H1 (cell line): ENCODE results near the gene TTC13. TPM values are rescaled to one million over a fixed set of nuclear protein-coding genes. Genes with fewer than 3 reads are reported as not detected.

Experiments
- CTCF ChIA-PET: fragments of 300-600 bp; sonication (Branson Sonifier 250); formaldehyde crosslinking; loops from one replicate; lab custom pipeline; 2021; ENCODE audit not compliant: partially characterized antibody; lab: Charles Lee
- POLR2A ChIA-PET: fragments of 300-600 bp; sonication (Branson Sonifier 250); formaldehyde crosslinking; loops from one replicate; lab custom pipeline; 2021; ENCODE audit warnings: inconsistent platforms; ENCODE audit not compliant: partially characterized antibody; lab: Charles Lee
- DNase-seq, 2 experiments: peaks; one replicate each; pipeline versions ENCODE4 v3.0.0 to v3.0.0-alpha.2; 2010 to 2022; ENCODE audit warnings: low spot score in 2 of 2, low read depth in 1 of 2, mixed read lengths in 1 of 2
- FAIRE-seq: peaks from 2 replicates; lab custom pipeline; 2011; peaks lifted over from hg19 to GRCh38; lab: Jason Lieb, UNC
- H2AFZ ChIP-seq: 2 replicates; pipeline ENCODE4 v1.8.1; 2012; ENCODE audit warnings: low read length, inconsistent platforms
- H2AK5ac ChIP-seq: 2 replicates; pipeline ENCODE4 v1.6.1; 2013; ENCODE audit warnings: low read depth, low read length
- H2BK120ac ChIP-seq: replicated peaks from 2 replicates; pipeline ENCODE3; 2013; ENCODE audit warnings: low read depth, low read length, inconsistent platforms
- H2BK12ac ChIP-seq: 2 replicates; pipeline ENCODE4 v1.6.1; 2013; ENCODE audit warnings: low read depth, low read length
- H2BK15ac ChIP-seq: 2 replicates; pipeline ENCODE4 v1.6.1; 2013; ENCODE audit warnings: low read length
- H2BK20ac ChIP-seq: 2 replicates; pipeline ENCODE4 v1.6.1; 2013; ENCODE audit warnings: low read length
- H2BK5ac ChIP-seq: 2 replicates; pipeline ENCODE4 v1.6.1; 2013; ENCODE audit warnings: low read depth, low read length
- H3K14ac ChIP-seq: 2 replicates; pipeline ENCODE4 v1.6.1; 2013; ENCODE audit warnings: inconsistent platforms; ENCODE audit not compliant: insufficient read length
- H3K18ac ChIP-seq: 2 replicates; pipeline ENCODE4 v1.6.1; 2013; ENCODE audit warnings: low read length; ENCODE audit errors: extremely low read depth
- H3K23ac ChIP-seq: 2 replicates; pipeline ENCODE4 v1.6.1; 2013; ENCODE audit warnings: inconsistent platforms; ENCODE audit not compliant: insufficient read length
- H3K23me2 ChIP-seq: 2 replicates; pipeline ENCODE4 v1.6.1; 2013; ENCODE audit warnings: low read depth, low read length
- H3K27ac ChIP-seq: 2 replicates; pipeline ENCODE4 v1.6.1; 2011; ENCODE audit warnings: low read depth, low read length, inconsistent platforms
- H3K27me3 ChIP-seq, 4 experiments: replicated peaks in 1 of 4; 1 replicate in 1 of 4; 2 replicates in 3 of 4; pipeline versions ENCODE4 v1.6.1 to v1.8.1; 2011 to 2013; ENCODE audit warnings: low read length in 3 of 4, mild to moderate bottlenecking in 3 of 4, inconsistent platforms in 2 of 4, mixed read lengths in 2 of 4, moderate library complexity in 1 of 4; ENCODE audit not compliant: control insufficient read depth in 3 of 4, insufficient read depth in 3 of 4; ENCODE audit errors: extremely low read depth in 1 of 4
- H3K36me3 ChIP-seq, 4 experiments: 2 replicates each; pipeline versions ENCODE4 v1.6.1 to v1.8.1; 2011 to 2013; ENCODE audit warnings: mild to moderate bottlenecking in 4 of 4, low read length in 3 of 4, moderate library complexity in 2 of 4, control low read depth in 1 of 4, inconsistent platforms in 1 of 4; ENCODE audit not compliant: insufficient read depth in 4 of 4, control insufficient read depth in 2 of 4
- H3K4ac ChIP-seq: replicated peaks from 2 replicates; pipeline ENCODE3; 2013; ENCODE audit warnings: low read length, low read depth, mixed read lengths, inconsistent platforms; ENCODE audit not compliant: insufficient read length
- H3K4me1 ChIP-seq, 4 experiments: replicated peaks in 1 of 4; 1 replicate in 1 of 4; 2 replicates in 3 of 4; pipeline versions ENCODE4 v1.6.1 to v1.8.1; 2011 to 2013; ENCODE audit warnings: low read length in 3 of 4, inconsistent platforms in 2 of 4, mixed read lengths in 1 of 4; ENCODE audit not compliant: insufficient read depth in 4 of 4, control insufficient read depth in 3 of 4
- H3K4me2 ChIP-seq, 2 experiments: 2 replicates each; pipeline versions ENCODE4 v1.6.1 to v1.8.1; 2011 to 2013; ENCODE audit warnings: low read depth in 2 of 2, low read length in 2 of 2, control low read depth in 1 of 2, inconsistent platforms in 1 of 2, mild to moderate bottlenecking in 1 of 2; ENCODE audit not compliant: insufficient read depth in 1 of 2
- H3K4me3 ChIP-seq, 4 experiments: fragments of 200-600, 300-600 bp in 1 of 4; sonication (generic), shearing (Covaris generic), sonication (Bioruptor Twin) in 1 of 4; 2 replicates each; pipeline versions ENCODE4 v1.5.1 to v1.8.1; 2011 to 2016; ENCODE audit warnings: low read length in 4 of 4, low read depth in 3 of 4, control low read depth in 2 of 4, inconsistent platforms in 2 of 4, mild to moderate bottlenecking in 2 of 4, mixed read lengths in 1 of 4, moderate library complexity in 1 of 4; ENCODE audit not compliant: insufficient read depth in 2 of 4; ENCODE audit errors: extremely low read depth in 1 of 4
- H3K56ac ChIP-seq: replicated peaks from 2 replicates; pipeline ENCODE3; 2013; ENCODE audit warnings: low read depth, mild to moderate bottlenecking, mixed read lengths, low read length, inconsistent platforms; ENCODE audit not compliant: insufficient read length
- H3K79me1 ChIP-seq: 2 replicates; pipeline ENCODE4 v1.6.1; 2013; ENCODE audit warnings: low read depth, low read length, control low read depth
- H3K79me2 ChIP-seq, 2 experiments: 2 replicates each; pipeline versions ENCODE4 v1.6.1 to v1.8.1; 2012 to 2013; ENCODE audit warnings: low read length in 2 of 2, mild to moderate bottlenecking in 2 of 2, inconsistent platforms in 1 of 2; ENCODE audit not compliant: insufficient read depth in 2 of 2, control insufficient read depth in 1 of 2
- H3K9ac ChIP-seq, 4 experiments: replicated peaks in 1 of 4; 1 replicate in 1 of 4; 2 replicates in 3 of 4; pipeline versions ENCODE4 v1.6.1 to v1.8.1; 2011 to 2013; ENCODE audit warnings: low read depth in 3 of 4, low read length in 3 of 4, control low read depth in 2 of 4, mild to moderate bottlenecking in 2 of 4, moderate library complexity in 2 of 4, inconsistent platforms in 1 of 4; ENCODE audit errors: extremely low read depth in 1 of 4
- H3K9me3 ChIP-seq, 2 experiments: 2 replicates each; pipeline versions ENCODE4 v1.6.1 to v1.8.1; 2012 to 2013; ENCODE audit warnings: mild to moderate bottlenecking in 2 of 2, moderate library complexity in 2 of 2, control low read depth in 1 of 2, inconsistent platforms in 1 of 2, low read depth in 1 of 2, low read length in 1 of 2, mixed read lengths in 1 of 2; ENCODE audit not compliant: insufficient read depth in 2 of 2
- H4K20me1 ChIP-seq, 2 experiments: replicated peaks in 1 of 2; 2 replicates each; pipeline versions ENCODE3 to v1.8.1; 2011 to 2013; ENCODE audit warnings: inconsistent platforms in 2 of 2, low read length in 2 of 2, mild to moderate bottlenecking in 1 of 2; ENCODE audit not compliant: insufficient read depth in 2 of 2, control insufficient read depth in 1 of 2
- H4K5ac ChIP-seq: 2 replicates; pipeline ENCODE4 v1.6.1; 2013; ENCODE audit warnings: low read length, low read depth, mixed read lengths, inconsistent platforms; ENCODE audit not compliant: insufficient read length
- H4K8ac ChIP-seq: 2 replicates; pipeline ENCODE4 v1.8.0; 2013; ENCODE audit warnings: mild to moderate bottlenecking, moderate library complexity, low read length, inconsistent platforms; ENCODE audit not compliant: insufficient read depth; ENCODE audit errors: extremely low read depth
- H4K91ac ChIP-seq: replicated peaks from 2 replicates; pipeline ENCODE3; 2013; ENCODE audit warnings: low read length, mixed read lengths, inconsistent platforms; ENCODE audit not compliant: insufficient read length
- ATF2 ChIP-seq: IDR thresholded peaks from 2 replicates; pipeline ENCODE4 v1.6.1; 2012; ENCODE audit warnings: low read length, inconsistent platforms
- CBX8 ChIP-seq: fragments of 300-800, 300-1000 bp; sonication (generic); IDR thresholded peaks from 2 replicates; pipeline ENCODE4 v1.7.1; 2016; ENCODE audit warnings: low read depth, low read length, borderline replicate concordance
- CEBPB ChIP-seq: IDR thresholded peaks from 2 replicates; pipeline ENCODE4 v1.6.1; 2012; ENCODE audit warnings: low read depth, low read length
- EGR1 ChIP-seq: IDR thresholded peaks from 2 replicates; pipeline ENCODE4 v1.6.1; 2011; ENCODE audit warnings: low read depth, low read length, borderline replicate concordance
- EZH2 ChIP-seq: fragments of 200-600 bp; sonication (generic); IDR thresholded peaks from 2 replicates; pipeline ENCODE4 v1.7.1; 2012; ENCODE audit warnings: low read depth, mild to moderate bottlenecking, moderate library complexity, low read length, inconsistent platforms; ENCODE audit not compliant: severe bottlenecking
- HDAC6 ChIP-seq: IDR thresholded peaks from one replicate; pipeline ENCODE4 v1.7.1; 2012; ENCODE audit warnings: low read depth, mild to moderate bottlenecking, inconsistent platforms, low read length, moderate library complexity
- KDM1A ChIP-seq: fragments of 200-600, 300-600 bp; sonication (generic); IDR thresholded peaks from 2 replicates; pipeline ENCODE4 v1.7.1; 2016; ENCODE audit warnings: mild to moderate bottlenecking, low read length, borderline replicate concordance
- NANOG ChIP-seq: IDR thresholded peaks from 2 replicates; pipeline ENCODE4 v1.6.1; 2011; ENCODE audit warnings: low read length, low read depth, mild to moderate bottlenecking, inconsistent platforms; ENCODE audit not compliant: insufficient read depth, poor library complexity, severe bottlenecking
- NRF1 ChIP-seq: IDR thresholded peaks from 2 replicates; pipeline ENCODE4 v1.6.1; 2011; ENCODE audit warnings: mild to moderate bottlenecking, low read depth, low read length, improper control_type of control experiment
- TCF12 ChIP-seq: IDR thresholded peaks from 2 replicates; pipeline ENCODE4 v1.6.1; 2011; ENCODE audit warnings: low read depth, mild to moderate bottlenecking, low read length
- TEAD4 ChIP-seq: IDR thresholded peaks from 2 replicates; pipeline ENCODE4 v1.6.1; 2012; ENCODE audit warnings: low read depth, low read length, inconsistent platforms, mixed read lengths
- USF2 ChIP-seq: IDR thresholded peaks from 2 replicates; pipeline ENCODE4 v1.6.1; 2011; ENCODE audit warnings: low read length, improper control_type of control experiment
- WGBS, 2 experiments: shearing (Covaris generic) in 1 of 2; methylation state at CpG; one replicate each; pipeline versions ENCODE4 v1.1.6 to v1.1.7; 2013 to 2015; ENCODE audit warnings: low lambda C conversion rate in 2 of 2, mixed read lengths in 2 of 2, inconsistent platforms in 1 of 2, low coverage in 1 of 2, missing lambda C conversion rate in 1 of 2; ENCODE audit not compliant: insufficient replicate concordance in 2 of 2, insufficient coverage in 1 of 2, insufficient read length in 1 of 2; ENCODE audit errors: extremely low coverage in 1 of 2, missing lambda C conversion rate in 1 of 2; 5-methylcytosine and 5-hydroxymethylcytosine counted together
- polyA plus RNA-seq, 7 experiments: library from polyadenylated mRNA; depleted of rRNA in 3 of 7; stranded (reverse) in 5 of 7; unstranded in 2 of 7; fragments of >200 nt in 5 of 7; fragments of 200-250 nt in 2 of 7; gene quantifications; 1 replicate in 5 of 7; 2 replicates in 1 of 7; 4 replicates in 1 of 7; pipeline versions ENCODE4 v1.2.1 to v1.2.3, GENCODE V29; 2011 to 2013; ENCODE audit warnings: missing spikeins in 2 of 7, mixed read lengths in 2 of 7
- total RNA-seq: library from RNA; stranded (reverse); fragmentation: NEBNext Ultra II Directional; extraction: Animal tissue kit (Norgen Biotek cat#: 25700); gene quantifications from 2 replicates; pipeline ENCODE4 v1.2.1, GENCODE V29; 2021

Gene TTC13
- total and polyA plus RNA-seq, 2 of the 8 experiments (the other 6 are each of a cell fraction or from before 2014, with no cell fraction given) = 3.1 to 7.1 TPM

- Histone ChIP-seq H4K20me1 (no peaks in the 10 kb centered on the region), H4K5ac (no peak overlapping the region), H2AFZ (no peak overlapping the region), H3K4me2 (no peak overlapping the region), H2BK15ac (no peak overlapping the region), H3K23ac (no peak overlapping the region), H2BK5ac (no peak overlapping the region), H4K8ac (no peak overlapping the region), H3K18ac (no peak overlapping the region), H3K56ac (no peak overlapping the region), H4K91ac (no peak overlapping the region), H3K4me3 (no peak overlapping the region), H3K27ac (no peak overlapping the region), H2AK5ac (no peak overlapping the region), H3K4ac (no peak overlapping the region), H3K36me3 (no peaks in the 10 kb centered on the region), H3K9me3 (no peaks in the 10 kb centered on the region), H2BK120ac (no peak overlapping the region), H3K9ac (no peak overlapping the region), H2BK12ac (no peak overlapping the region), H3K79me2 (no peaks in the 10 kb centered on the region), H3K14ac (no peak overlapping the region), H2BK20ac (no peak overlapping the region), H3K4me1 (no peaks in the 10 kb centered on the region; a peak in 1 of 7 replicates), H3K79me1 (no peaks in the 10 kb centered on the region), H3K27me3 (no peaks in the 10 kb centered on the region; a peak in 1 of 7 replicates), H3K23me2 (no peaks in the 10 kb centered on the region; the same call in 1 of the 2 replicates)
- DNase-seq (no peak), FAIRE-seq (no peak)
- ChIA-PET POLR2A (no interaction called here), CTCF (interaction anchor here (1.2 kb wide), 1 partner anchor 20 kb away, joined by 6 read pairs; no protein-coding TSS in a partner anchor)
- 91% methylated on average over 8 of the region's 8 CpGs; no CpG with 5 or more reads in 1 of the 2 experiments for WGBS, 2 experiments
- TF ChIP-seq CBX8 (no peak), NRF1 (no peak), NANOG (no peak), HDAC6 (no peak), ATF2 (no peak), EGR1 (no peak), KDM1A (no peak), TEAD4 (no peak), TCF12 (no peak), USF2 (no peak), EZH2 (no peak), CEBPB (no peak)
Measured at GRCh38 chr1:230898748-230899147, 79.9 kb downstream of the TTC13 start.
